BE2C (cell line): ENCODE results near the gene IRGQ.

Experiments
- DNase-seq: peaks from one replicate; pipeline ENCODE4 v3.0.0-alpha.2; 2020
- H3K27me3 ChIP-seq: fragments of 250-450 bp; sonication (Bioruptor Pico); 2 replicates; pipeline ENCODE4 v1.5.1; 2020; ENCODE audit warnings: mild to moderate bottlenecking
- H3K36me3 ChIP-seq: fragments of 250-450 bp; sonication (Bioruptor Pico); 2 replicates; pipeline ENCODE4 v1.5.1; 2020; ENCODE audit warnings: mild to moderate bottlenecking
- H3K4me1 ChIP-seq: fragments of 250-450 bp; sonication (Bioruptor Pico); 2 replicates; pipeline ENCODE4 v1.5.1; 2020
- H3K4me3 ChIP-seq: 2 replicates; pipeline ENCODE4 v1.5.1; 2011; ENCODE audit warnings: low read depth, low read length
- H3K9me3 ChIP-seq: fragments of 250-450 bp; sonication (Bioruptor Pico); 2 replicates; pipeline ENCODE4 v1.5.1; 2020
- CTCF ChIP-seq: IDR thresholded peaks from 2 replicates; pipeline ENCODE4 v1.5.1; 2012; ENCODE audit warnings: mild to moderate bottlenecking, low read depth, low read length

The IRGQ gene

GRCh38 chr19:43570174-43570791 lies 25.7 kb downstream of the IRGQ start:
- TF ChIP-seq CTCF = no peak
- Histone ChIP-seq H3K9me3 (no peaks in the 10 kb centered on the region), H3K27me3 (no peaks in the 10 kb centered on the region), H3K4me3 (no peak overlapping the region), H3K4me1 (no peaks in the 10 kb centered on the region), H3K36me3 (no peaks in the 10 kb centered on the region)
- no peak for DNase-seq

GRCh38 chr19:43569657-43570056 lies 26.3 kb downstream of the IRGQ start:
- no peak for DNase-seq
- Histone ChIP-seq H3K4me3 (no peak overlapping the region), H3K27me3 (no peaks in the 10 kb centered on the region), H3K36me3 (no peaks in the 10 kb centered on the region), H3K9me3 (no peaks in the 10 kb centered on the region), H3K4me1 (no peaks in the 10 kb centered on the region)
- no peak for TF ChIP-seq CTCF

- no peaks in the 10 kb centered on the region for H3K27me3 ChIP-seq
- H3K9me3 ChIP-seq = no peaks in the 10 kb centered on the region
- H3K4me1 ChIP-seq = no peaks in the 10 kb centered on the region
- no peak overlapping the region for H3K4me3 ChIP-seq
- DNase-seq = no peak
- no peak for TF ChIP-seq CTCF
- no peaks in the 10 kb centered on the region for H3K36me3 ChIP-seq
Observed at GRCh38 chr19:43564800-43565199, 31.1 kb downstream of the IRGQ start.

GRCh38 chr19:43563816-43564457 lies 32.0 kb downstream of the IRGQ start:
- TF ChIP-seq CTCF = no peak
- no peak for DNase-seq
- Histone ChIP-seq H3K4me3 (no peak overlapping the region), H3K27me3 (no peaks in the 10 kb centered on the region), H3K4me1 (no peaks in the 10 kb centered on the region), H3K9me3 (no peaks in the 10 kb centered on the region), H3K36me3 (no peaks in the 10 kb centered on the region)

- H3K4me1 ChIP-seq = no peaks in the 10 kb centered on the region
- H3K9me3 ChIP-seq = no peaks in the 10 kb centered on the region
- H3K36me3 ChIP-seq = no peaks in the 10 kb centered on the region
- no peak for TF ChIP-seq CTCF
- H3K27me3 ChIP-seq = no peaks in the 10 kb centered on the region
- no peak for DNase-seq
- no peak overlapping the region for H3K4me3 ChIP-seq
Observed at GRCh38 chr19:43562698-43563241, 33.2 kb downstream of the IRGQ start.

- Histone ChIP-seq H3K9me3 (no peaks in the 10 kb centered on the region), H3K27me3 (no peaks in the 10 kb centered on the region), H3K4me3 (no peak overlapping the region), H3K36me3 (no peaks in the 10 kb centered on the region), H3K4me1 (no peaks in the 10 kb centered on the region)
- no peak for TF ChIP-seq CTCF
- no peak for DNase-seq
Observed at GRCh38 chr19:43562226-43562697, 33.7 kb downstream of the IRGQ start.
